Body of pancreas (tissue), 4 donors: ENCODE measurements around the gene TMEM183A.

Experiments
- POLR2A ChIP-seq, 3 donors: fragments of 450-650 bp; IDR thresholded peaks; one replicate each; pipeline ENCODE4 v1.6.1; 2016; ENCODE audit warnings: antibody characterized with exemption in 3 of 3, mild to moderate bottlenecking in 2 of 3
- TF ChIP-seq, protein P1 (sequence below), 7 experiments: fragments of 450-650 bp in 4 of 7; fragments of 200-600 bp in 3 of 7; sonication (generic) in 3 of 7; IDR thresholded peaks; one replicate each; pipeline ENCODE4 v1.5.1; 2016 to 2019; ENCODE audit warnings: antibody characterized with exemption in 7 of 7

DNA sequence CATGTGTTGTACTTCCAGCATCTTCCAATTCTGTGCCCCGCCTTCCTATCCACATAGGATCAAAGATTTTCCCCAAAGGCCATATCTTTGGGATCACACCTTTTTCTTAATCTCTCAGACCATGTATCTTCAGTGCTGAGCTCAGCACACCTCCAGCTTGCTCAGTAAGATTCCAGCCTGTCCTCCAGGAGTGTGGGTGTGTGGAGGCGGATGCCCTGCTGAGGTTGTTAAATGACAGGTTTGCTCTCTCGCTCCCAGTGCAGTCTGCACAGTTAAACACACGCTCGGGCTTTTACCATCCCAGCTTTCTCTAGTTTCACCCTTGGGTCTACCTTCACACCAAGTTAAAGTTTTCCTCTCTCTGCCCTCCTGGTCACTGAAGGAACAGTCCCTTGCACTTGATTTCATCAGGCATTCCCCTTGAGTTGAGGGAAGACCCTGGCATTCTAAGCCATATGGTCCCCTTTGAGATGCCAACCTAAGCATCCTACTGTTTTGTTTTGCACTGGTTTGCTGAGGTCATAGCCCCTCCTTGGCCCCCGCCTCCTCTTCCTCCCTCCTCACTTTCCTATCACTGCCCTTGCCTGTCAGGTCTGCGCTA is 64.9 kb downstream of the TMEM183A start:
- TF ChIP-seq POLR2A (IDR thresholded peaks at IDR 0.05), result no peak
- TF ChIP-seq, protein P1, sequence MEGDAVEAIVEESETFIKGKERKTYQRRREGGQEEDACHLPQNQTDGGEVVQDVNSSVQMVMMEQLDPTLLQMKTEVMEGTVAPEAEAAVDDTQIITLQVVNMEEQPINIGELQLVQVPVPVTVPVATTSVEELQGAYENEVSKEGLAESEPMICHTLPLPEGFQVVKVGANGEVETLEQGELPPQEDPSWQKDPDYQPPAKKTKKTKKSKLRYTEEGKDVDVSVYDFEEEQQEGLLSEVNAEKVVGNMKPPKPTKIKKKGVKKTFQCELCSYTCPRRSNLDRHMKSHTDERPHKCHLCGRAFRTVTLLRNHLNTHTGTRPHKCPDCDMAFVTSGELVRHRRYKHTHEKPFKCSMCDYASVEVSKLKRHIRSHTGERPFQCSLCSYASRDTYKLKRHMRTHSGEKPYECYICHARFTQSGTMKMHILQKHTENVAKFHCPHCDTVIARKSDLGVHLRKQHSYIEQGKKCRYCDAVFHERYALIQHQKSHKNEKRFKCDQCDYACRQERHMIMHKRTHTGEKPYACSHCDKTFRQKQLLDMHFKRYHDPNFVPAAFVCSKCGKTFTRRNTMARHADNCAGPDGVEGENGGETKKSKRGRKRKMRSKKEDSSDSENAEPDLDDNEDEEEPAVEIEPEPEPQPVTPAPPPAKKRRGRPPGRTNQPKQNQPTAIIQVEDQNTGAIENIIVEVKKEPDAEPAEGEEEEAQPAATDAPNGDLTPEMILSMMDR (IDR thresholded peaks at IDR 0.05), result no peak
